ENCODE data around the gene SH3PXD2A. TPM values are rescaled to one million over a fixed set of nuclear protein-coding genes. Genes with fewer than 3 reads are reported as not detected.

The SH3PXD2A gene
- total RNA-seq, 1 experiment from 2014 or later: 4.5 TPM

- Mint-ChIP-seq H3K4me1 (peaks cover 12 to 18% of the 10 kb centered on the region in 2 experiments), H3K4me3 (no peak overlapping the region), H3K27ac (no peak overlapping the region), H3K27me3 (ENCODE audit: low read depth) (no peaks in the 10 kb centered on the region; the same call in 1 of the 2 replicates), H3K36me3 (ENCODE audit: insufficient read depth in 1 of 3, low read depth in 3 of 3) (peaks cover 0 to 7% (median 4%) of the 10 kb centered on the region in 3 experiments; a peak in 3 of 7 replicates), H3K9me3 (no peaks in the 10 kb centered on the region)
- Histone ChIP-seq H3K27ac (ENCODE audit: insufficient read length, low read depth, low read length) (no peak overlapping the region), H3K9me3 (ENCODE audit: control insufficient read depth, low read depth, low read length) (no peaks in the 10 kb centered on the region), H3K4me1 (ENCODE audit: insufficient read depth, low read length) (no peaks in the 10 kb centered on the region), H2BK120ac (ENCODE audit: low read depth, low read length, poor library complexity, severe bottlenecking) (no peak overlapping the region), H3K23ac (ENCODE audit: insufficient read length, low read depth, low read length) (no peak overlapping the region), H2BK12ac (ENCODE audit: insufficient read length, low read depth, low read length) (no peak overlapping the region), H4K5ac (ENCODE audit: insufficient read length, low read depth, low read length) (no peak overlapping the region), H2BK15ac (ENCODE audit: low read depth, low read length) (no peak overlapping the region), H3K27me3 (ENCODE audit: insufficient read depth, low read length) (no peaks in the 10 kb centered on the region), H3T11ph (ENCODE audit: low read length) (no peak overlapping the region), H2AFZ (ENCODE audit: low read length) (no peak overlapping the region), H2AK5ac (ENCODE audit: insufficient read length, low read length) (no peak overlapping the region), H3K56ac (ENCODE audit: insufficient read length, low read depth, low read length) (no peak overlapping the region), H3K79me2 (ENCODE audit: insufficient read depth, low read length) (no peaks in the 10 kb centered on the region), H4K8ac (replicated peaks; ENCODE audit: insufficient read length, low read depth, low read length) (no peak overlapping the region), H3K18ac (ENCODE audit: insufficient read length, low read depth, low read length) (no peak overlapping the region), H3K23me2 (ENCODE audit: insufficient read length, low read depth, low read length, poor library complexity, severe bottlenecking) (peaks cover 3% of the 10 kb centered on the region), H3K4me2 (ENCODE audit: insufficient read depth, insufficient read length, low read length) (no peak overlapping the region), H3K9ac (ENCODE audit: extremely low read depth, insufficient read length, low read length) (no peak overlapping the region), H3K79me1 (ENCODE audit: insufficient read depth, low read depth, low read length, poor library complexity, severe bottlenecking) (no peaks in the 10 kb centered on the region), H2BK5ac (ENCODE audit: insufficient read length, low read length) (no peak overlapping the region), H2BK20ac (ENCODE audit: low read depth, low read length, poor library complexity, severe bottlenecking) (no peak overlapping the region), H4K20me1 (ENCODE audit: control insufficient read depth, insufficient read depth, insufficient read length) (no peaks in the 10 kb centered on the region), H3K4ac (ENCODE audit: low read depth, low read length) (no peak overlapping the region), H3K14ac (ENCODE audit: insufficient read depth, low read length) (no peak overlapping the region), H4K91ac (ENCODE audit: insufficient read length, low read depth, low read length) (no peak overlapping the region)
- no CpG with 5 or more reads among the region's 12 CpGs for WGBS (ENCODE audit: extremely low coverage, insufficient read length, low lambda C conversion rate)
- TF ChIP-seq CTCF (conservative IDR thresholded peaks at IDR 0.05): no peak
- no peak for DNase-seq
Observed at GRCh38 chr10:103797857-103798256, 57.5 kb downstream of the SH3PXD2A start.

Measured in H9 (cell line).